ENCODE data around the gene SFT2D3. TPM values are rescaled to one million over a fixed set of nuclear protein-coding genes. Genes with fewer than 3 reads are reported as not detected.

SFT2D3 gene
- total and polyA plus RNA-seq, 8 donors, result 0.56 to 6.8 (median 2.8) TPM; not detected in 4

DNA sequence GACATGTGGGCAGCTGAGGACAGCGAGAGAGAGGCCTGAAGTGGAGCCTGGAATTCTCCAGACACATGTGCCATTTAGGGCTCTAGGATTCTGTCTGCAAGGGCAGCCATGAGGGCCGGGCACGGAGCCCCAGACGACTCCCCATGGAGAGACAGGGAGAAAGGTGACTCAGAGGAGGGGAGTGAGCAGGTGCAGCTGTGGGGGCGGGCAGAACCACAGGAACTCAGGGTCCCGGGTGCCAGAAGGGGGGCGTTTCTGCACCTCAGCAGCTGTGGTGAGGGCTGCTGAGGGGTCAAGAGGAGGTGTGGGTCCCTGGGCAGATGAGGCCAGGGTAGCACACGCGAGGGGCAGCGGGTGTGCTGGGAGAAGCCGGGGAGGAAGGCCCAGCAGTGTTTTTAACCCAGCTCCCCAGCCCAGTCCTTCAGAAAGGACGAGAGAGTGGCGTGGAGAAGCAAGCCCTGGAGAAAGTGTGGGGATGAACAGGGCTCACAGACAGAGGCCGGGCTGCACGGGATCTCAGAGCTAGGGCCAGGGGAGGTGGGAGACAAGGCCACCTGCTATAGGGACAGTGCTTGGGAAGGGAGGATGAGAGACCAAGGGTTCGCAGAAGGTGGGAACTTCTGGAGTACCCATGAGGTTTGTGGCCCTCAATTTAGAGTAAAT is 47.7 kb upstream of the SFT2D3 start:
- intact Hi-C loops (cut with DNase I), result no loop called here
- ATAC-seq (no peak), DNase-seq (peak in 1 of 4 donors; percentile 59)
- Histone ChIP-seq H3K4me3 (no peak overlapping the region), H3K4me1 (peaks cover 4 to 25% of the 10 kb centered on the region in 2 donors), H3K27ac (no peak overlapping the region), H3K36me3 (peaks cover 0 to 29% of the 10 kb centered on the region in 2 donors), H3K27me3 (no peaks in the 10 kb centered on the region), H3K9me3 (no peaks in the 10 kb centered on the region)
- TF ChIP-seq, protein P1, sequence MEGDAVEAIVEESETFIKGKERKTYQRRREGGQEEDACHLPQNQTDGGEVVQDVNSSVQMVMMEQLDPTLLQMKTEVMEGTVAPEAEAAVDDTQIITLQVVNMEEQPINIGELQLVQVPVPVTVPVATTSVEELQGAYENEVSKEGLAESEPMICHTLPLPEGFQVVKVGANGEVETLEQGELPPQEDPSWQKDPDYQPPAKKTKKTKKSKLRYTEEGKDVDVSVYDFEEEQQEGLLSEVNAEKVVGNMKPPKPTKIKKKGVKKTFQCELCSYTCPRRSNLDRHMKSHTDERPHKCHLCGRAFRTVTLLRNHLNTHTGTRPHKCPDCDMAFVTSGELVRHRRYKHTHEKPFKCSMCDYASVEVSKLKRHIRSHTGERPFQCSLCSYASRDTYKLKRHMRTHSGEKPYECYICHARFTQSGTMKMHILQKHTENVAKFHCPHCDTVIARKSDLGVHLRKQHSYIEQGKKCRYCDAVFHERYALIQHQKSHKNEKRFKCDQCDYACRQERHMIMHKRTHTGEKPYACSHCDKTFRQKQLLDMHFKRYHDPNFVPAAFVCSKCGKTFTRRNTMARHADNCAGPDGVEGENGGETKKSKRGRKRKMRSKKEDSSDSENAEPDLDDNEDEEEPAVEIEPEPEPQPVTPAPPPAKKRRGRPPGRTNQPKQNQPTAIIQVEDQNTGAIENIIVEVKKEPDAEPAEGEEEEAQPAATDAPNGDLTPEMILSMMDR (IDR thresholded peaks at IDR 0.05), result no peak

DNA sequence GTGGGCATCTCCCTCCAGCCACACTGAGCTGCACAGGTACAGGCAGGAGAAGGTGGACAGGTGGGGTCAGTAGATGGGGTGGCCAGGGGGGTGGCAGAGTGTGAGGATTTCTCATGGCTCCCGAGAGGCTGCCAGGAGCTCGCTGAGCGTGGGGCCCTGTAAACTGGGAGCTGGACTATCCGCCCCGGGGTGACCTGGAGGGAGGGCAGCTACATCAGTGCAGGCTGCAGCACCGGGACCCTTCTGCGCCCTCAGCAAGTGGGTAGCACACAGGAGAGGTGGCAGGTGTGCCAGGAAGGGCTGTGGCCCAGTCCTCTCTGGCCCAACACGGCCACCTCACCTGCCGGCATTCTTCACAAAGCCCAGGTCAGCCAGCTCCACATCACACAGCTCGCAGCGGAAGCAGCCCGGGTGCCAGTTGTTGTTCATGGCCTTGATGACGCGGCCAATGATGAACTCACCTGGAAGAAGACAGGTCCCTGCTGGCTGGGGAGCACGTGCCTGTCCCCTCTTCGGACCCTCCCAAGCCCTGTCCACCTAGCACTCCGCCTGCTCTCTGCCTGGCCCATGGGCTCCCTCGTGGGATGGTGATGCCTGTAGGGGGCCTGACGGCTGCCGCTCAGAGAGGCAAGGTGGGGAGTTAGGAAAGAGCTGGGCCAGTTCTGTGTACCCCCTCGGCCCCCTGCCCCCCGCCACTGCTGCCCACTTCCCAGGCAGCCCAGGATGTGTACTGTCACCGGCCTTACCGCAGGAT is 47.0 kb upstream of the SFT2D3 start:
- Histone ChIP-seq H3K27ac (no peak overlapping the region), H3K4me1 (peaks cover 7 to 27% of the 10 kb centered on the region in 2 donors)

DNA sequence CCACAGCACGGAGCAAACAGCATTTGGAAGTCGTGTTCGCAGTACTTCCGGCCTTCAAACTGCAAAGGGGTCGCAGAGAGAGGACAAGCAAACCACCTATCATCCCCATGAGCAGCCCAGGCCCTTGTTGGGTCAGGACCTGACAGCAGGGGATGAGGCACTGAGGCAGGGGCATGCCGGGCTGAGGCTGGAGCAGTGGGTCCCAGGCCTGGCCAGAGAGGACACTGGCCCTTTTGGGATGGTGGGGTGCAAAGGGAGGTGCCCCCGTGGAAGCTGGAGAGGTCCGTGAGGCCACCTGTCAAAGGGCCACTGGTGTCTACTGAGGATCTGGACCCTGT is 46.5 kb upstream of the SFT2D3 start:
- Histone ChIP-seq H3K36me3 (peaks cover 0 to 30% of the 10 kb centered on the region in 2 donors), H3K4me1 (peaks cover 3 to 21% of the 10 kb centered on the region in 2 donors)
- ATAC-seq, result no peak

More for the DNA sequence above, 47.0 kb upstream of the SFT2D3 start:
- TF ChIP-seq, protein P1 (IDR thresholded peaks at IDR 0.05), result no peak
- peaks cover 0 to 30% of the 10 kb centered on the region in 2 donors for H3K36me3 ChIP-seq
- H3K27me3 ChIP-seq, result no peaks in the 10 kb centered on the region
- intact Hi-C loops (cut with DNase I), result no loop called here
- no peaks in the 10 kb centered on the region for H3K9me3 ChIP-seq
- DNase-seq, result peak in 1 of 4 donors; percentile 64
- no peak overlapping the region for H3K4me3 ChIP-seq
- no peak for ATAC-seq

DNA sequence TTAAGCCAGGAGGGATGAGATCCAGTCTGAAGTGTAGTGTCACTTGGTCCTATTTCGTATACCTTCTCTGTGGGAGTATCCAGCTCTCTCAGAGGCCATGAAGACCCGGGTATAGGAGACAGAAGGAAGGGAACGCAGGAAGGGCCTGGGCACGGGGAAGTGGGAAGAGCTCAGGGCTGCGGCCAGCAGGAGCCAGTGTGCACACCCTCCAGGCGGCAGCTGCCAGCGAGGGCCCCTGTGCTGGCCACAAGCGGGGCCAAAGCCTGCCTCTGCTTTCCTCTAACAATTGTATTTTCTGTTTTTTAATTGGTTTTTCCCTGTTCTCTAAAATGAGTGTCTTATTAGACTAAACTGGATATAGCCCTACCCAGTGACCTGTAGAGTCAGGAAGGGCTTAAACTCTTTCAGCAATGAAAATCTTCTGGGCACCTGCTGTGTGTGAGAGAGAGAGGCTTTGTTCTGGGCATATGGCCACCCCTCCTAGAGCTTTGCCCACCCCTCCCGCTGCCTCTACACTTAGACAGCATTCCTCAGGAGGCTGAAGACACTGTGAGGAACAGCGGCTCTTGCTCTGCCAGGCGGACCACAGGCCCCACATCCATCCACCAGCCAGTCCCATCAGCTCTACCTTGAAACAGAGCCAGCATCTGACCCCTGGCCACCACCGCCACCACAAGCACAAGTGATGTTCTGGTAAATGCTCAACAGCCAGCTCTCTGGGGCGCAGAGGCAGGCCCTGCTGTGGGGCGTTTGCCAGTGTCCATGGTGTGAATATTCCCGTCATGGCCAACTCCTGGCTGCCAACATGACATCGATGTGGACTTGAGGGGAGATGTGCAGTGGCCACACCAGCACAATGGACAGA is 45.9 kb upstream of the SFT2D3 start:
- H3K4me3 ChIP-seq, result no peak overlapping the region
- DNase-seq (peak in 1 of 4 donors; percentile 58), ATAC-seq (no peak)
- TF ChIP-seq, protein P1 (IDR thresholded peaks at IDR 0.05), result no peak
- intact Hi-C loops (cut with DNase I), result no loop called here
- H3K4me1 ChIP-seq, result peaks cover 3 to 21% of the 10 kb centered on the region in 2 donors
- no peaks in the 10 kb centered on the region for H3K9me3 ChIP-seq
- H3K27ac ChIP-seq, result peak overlapping the region in 1 of 2 donors; percentile 41
- peaks cover 0 to 34% of the 10 kb centered on the region in 2 donors for H3K36me3 ChIP-seq
- H3K27me3 ChIP-seq, result no peaks in the 10 kb centered on the region

More for the DNA sequence above, 46.5 kb upstream of the SFT2D3 start:
- intact Hi-C loops (cut with DNase I), result no loop called here
- TF ChIP-seq, protein P1 (IDR thresholded peaks at IDR 0.05), result no peak
- Histone ChIP-seq H3K4me3 (no peak overlapping the region), H3K27me3 (no peaks in the 10 kb centered on the region), H3K9me3 (no peaks in the 10 kb centered on the region), H3K27ac (no peak overlapping the region)
- peak in 1 of 4 donors; percentile 46 for DNase-seq

Measured in left lung (tissue), 10 donors.